Neutrophil (primary cell): Measurements from ENCODE around the gene CCNK.

ENCODE experiments used
- H3K27ac ChIP-seq: fragments of 200-600 bp; sonication (generic); 2 replicates; pipeline ENCODE4 v1.5.1; 2016; ENCODE audit warnings: mild to moderate bottlenecking, moderate library complexity
- H3K27me3 ChIP-seq: fragments of 200-600 bp; sonication (generic); 2 replicates; pipeline ENCODE4 v1.6.0; 2016; ENCODE audit warnings: mild to moderate bottlenecking
- H3K36me3 ChIP-seq: fragments of 200-600 bp; sonication (generic); 2 replicates; pipeline ENCODE4 v1.5.1; 2017
- H3K4me1 ChIP-seq, 2 experiments: fragments of 200-600 bp in 1 of 2; sonication (generic) in 1 of 2; 1 replicate in 1 of 2; 2 replicates in 1 of 2; pipeline versions ENCODE4 v1.5.1 to v1.6.1; 2013 to 2016; ENCODE audit warnings: low read depth in 1 of 2, low read length in 1 of 2, mild to moderate bottlenecking in 1 of 2, moderate library complexity in 1 of 2; ENCODE audit not compliant: control insufficient read depth in 1 of 2, insufficient read depth in 1 of 2
- H3K4me3 ChIP-seq, 2 experiments: fragments of 200-600 bp in 1 of 2; sonication (generic) in 1 of 2; 1 replicate in 1 of 2; 2 replicates in 1 of 2; pipeline ENCODE4 v1.5.1; 2013 to 2016; ENCODE audit warnings: low read depth in 1 of 2, low read length in 1 of 2, mild to moderate bottlenecking in 1 of 2, moderate library complexity in 1 of 2
- H3K9me3 ChIP-seq: fragments of 200-600 bp; sonication (generic); 2 replicates; pipeline ENCODE4 v1.5.1; 2016
- CTCF ChIP-seq: fragments of 200-600 bp; sonication (generic); IDR thresholded peaks from 2 replicates; pipeline ENCODE4 v1.5.1; 2016; ENCODE audit warnings: antibody characterized with exemption

Gene CCNK

DNA sequence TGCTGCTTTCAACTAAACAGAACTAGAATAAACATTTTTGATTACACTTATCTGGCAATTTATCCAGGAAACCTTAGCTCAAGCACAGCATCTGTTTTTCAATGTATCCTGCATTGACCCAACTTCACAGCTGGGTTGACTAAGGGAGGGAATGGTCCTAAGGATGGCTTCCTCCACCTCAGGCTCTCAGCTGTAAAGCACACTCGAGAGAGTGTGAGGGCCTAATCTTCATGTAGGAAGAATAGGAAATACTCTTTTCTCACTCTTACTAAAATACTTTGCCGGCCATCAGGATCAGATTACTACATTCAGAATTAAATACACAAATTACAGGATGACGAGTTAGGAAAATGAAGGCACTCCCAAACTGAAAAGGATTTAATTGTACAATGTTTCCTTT lies 7.8 kb upstream of the CCNK start:
- Histone ChIP-seq H3K4me1 (peaks cover 12 to 15% of the 10 kb centered on the region in 2 experiments), H3K9me3 (no peaks in the 10 kb centered on the region), H3K27ac (no peak overlapping the region), H3K27me3 (no peaks in the 10 kb centered on the region), H3K36me3 (no peaks in the 10 kb centered on the region), H3K4me3 (no peak overlapping the region)
- no peak for TF ChIP-seq CTCF

- H3K27me3 ChIP-seq, result no peaks in the 10 kb centered on the region
- no peak overlapping the region for H3K27ac ChIP-seq
- peaks cover 28 to 29% of the 10 kb centered on the region in 2 experiments for H3K4me1 ChIP-seq
- TF ChIP-seq CTCF, result no peak
- no peaks in the 10 kb centered on the region for H3K36me3 ChIP-seq
- no peaks in the 10 kb centered on the region for H3K9me3 ChIP-seq
- H3K4me3 ChIP-seq, result no peak overlapping the region
Measured at GRCh38 chr14:99475179-99475578, 6.0 kb upstream of the CCNK start.

DNA sequence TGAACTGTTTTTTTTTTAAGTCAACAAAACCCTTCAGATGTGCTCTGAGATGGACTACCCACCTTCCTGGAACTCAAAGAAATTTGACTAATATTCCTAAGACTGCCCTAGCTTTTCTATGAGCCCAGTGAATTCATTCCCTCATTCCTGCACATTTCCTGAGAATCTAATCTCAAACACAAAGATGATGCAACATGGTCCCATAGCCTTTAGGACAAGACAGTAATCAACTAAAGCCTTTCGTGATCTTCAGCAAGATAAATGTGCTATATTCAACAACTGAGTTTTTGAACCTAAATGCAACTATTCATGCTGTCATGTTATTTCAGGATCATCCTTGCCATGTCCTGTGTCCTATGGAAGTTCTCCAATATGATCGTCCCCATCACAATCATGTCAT lies 5.5 kb upstream of the CCNK start:
- Histone ChIP-seq H3K4me1 (peaks cover 28 to 30% of the 10 kb centered on the region in 2 experiments), H3K27ac (no peak overlapping the region), H3K36me3 (no peaks in the 10 kb centered on the region), H3K9me3 (no peaks in the 10 kb centered on the region), H3K4me3 (no peak overlapping the region), H3K27me3 (no peaks in the 10 kb centered on the region)
- no peak for TF ChIP-seq CTCF

- H3K27me3 ChIP-seq, result no peaks in the 10 kb centered on the region
- H3K4me1 ChIP-seq, result peaks cover 31 to 32% of the 10 kb centered on the region in 2 experiments
- TF ChIP-seq CTCF, result no peak
- H3K27ac ChIP-seq, result peak overlapping the region; percentile 43
- H3K36me3 ChIP-seq, result no peaks in the 10 kb centered on the region
- no peaks in the 10 kb centered on the region for H3K9me3 ChIP-seq
- H3K4me3 ChIP-seq, result no peak overlapping the region
Measured at GRCh38 chr14:99476864-99477263, 4.3 kb upstream of the CCNK start.

DNA sequence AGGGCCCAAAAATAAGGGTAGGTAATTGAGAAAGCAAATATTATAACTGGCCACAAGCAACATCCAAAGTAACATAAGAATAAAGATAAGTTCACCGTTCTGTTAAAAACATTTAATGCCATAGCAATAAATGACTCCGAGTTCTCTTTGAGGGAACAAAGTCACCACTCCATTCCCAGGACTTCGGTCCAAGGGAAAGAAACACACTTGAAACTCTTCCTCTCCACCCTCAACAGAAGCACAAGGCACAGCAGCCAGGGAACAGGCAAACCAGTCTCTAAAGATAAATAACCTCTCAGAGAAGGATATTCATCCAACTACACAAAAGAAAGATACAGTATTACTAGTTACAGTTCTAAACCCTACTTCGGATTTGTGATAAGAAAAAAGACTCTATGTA lies 3.1 kb upstream of the CCNK start:
- Histone ChIP-seq H3K4me3 (no peak overlapping the region), H3K27ac (no peak overlapping the region), H3K27me3 (no peaks in the 10 kb centered on the region), H3K4me1 (peaks cover 43 to 44% of the 10 kb centered on the region in 2 experiments), H3K9me3 (no peaks in the 10 kb centered on the region), H3K36me3 (no peaks in the 10 kb centered on the region)
- no peak for TF ChIP-seq CTCF
